Measurements from ENCODE around the gene GP1BB.

DNA sequence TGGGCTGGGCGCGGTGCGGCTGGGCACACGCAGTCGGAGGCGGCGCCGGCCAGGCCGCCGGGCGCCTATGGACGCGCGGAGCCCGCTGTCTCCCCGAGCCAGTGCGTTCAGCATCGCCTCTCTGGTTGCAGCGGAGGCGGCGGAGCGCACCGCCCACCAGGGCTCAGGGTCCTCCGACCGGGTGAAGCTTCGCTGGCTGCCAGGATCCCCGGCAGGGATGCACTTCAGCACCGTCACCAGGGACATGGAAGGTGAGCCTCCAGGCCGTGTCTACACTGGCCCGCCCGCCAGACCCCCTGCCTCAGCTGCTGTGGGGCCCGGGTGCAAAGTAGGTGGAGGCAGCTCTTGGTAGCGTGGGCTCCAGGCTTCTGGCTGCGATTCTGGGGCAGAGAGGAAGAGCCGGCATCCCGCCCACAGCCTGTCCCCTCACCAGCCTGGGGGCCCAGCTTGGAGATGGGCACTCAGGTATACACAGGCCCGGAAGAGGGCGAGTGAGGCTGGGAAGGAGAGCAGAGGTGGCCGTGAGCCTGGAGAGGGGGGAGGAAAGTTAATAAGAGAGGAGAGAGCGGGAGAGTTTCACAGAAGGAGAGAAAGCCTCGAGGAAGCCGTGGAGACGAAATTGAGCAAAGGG, 36.2 kb downstream of the GP1BB start:
- TF ChIP-seq EP300 (IDR thresholded peaks at IDR 0.05; ENCODE audit: borderline replicate concordance) (no peak), FOXM1 (IDR thresholded peaks at IDR 0.05; ENCODE audit: borderline replicate concordance, low read depth) (no peak), CREB1 (IDR thresholded peaks at IDR 0.05; ENCODE audit: low read depth) (no peak), CEBPB (IDR thresholded peaks at IDR 0.05) (no peak), TAF1 (IDR thresholded peaks at IDR 0.05; ENCODE audit: low read depth) (no peak), TEAD4 (IDR thresholded peaks at IDR 0.05) (no peak), RAD21 (IDR thresholded peaks at IDR 0.05; ENCODE audit: low read depth) (no peak), EGR1 (IDR thresholded peaks at IDR 0.05) (no peak)
- TF ChIP-seq, protein P1, sequence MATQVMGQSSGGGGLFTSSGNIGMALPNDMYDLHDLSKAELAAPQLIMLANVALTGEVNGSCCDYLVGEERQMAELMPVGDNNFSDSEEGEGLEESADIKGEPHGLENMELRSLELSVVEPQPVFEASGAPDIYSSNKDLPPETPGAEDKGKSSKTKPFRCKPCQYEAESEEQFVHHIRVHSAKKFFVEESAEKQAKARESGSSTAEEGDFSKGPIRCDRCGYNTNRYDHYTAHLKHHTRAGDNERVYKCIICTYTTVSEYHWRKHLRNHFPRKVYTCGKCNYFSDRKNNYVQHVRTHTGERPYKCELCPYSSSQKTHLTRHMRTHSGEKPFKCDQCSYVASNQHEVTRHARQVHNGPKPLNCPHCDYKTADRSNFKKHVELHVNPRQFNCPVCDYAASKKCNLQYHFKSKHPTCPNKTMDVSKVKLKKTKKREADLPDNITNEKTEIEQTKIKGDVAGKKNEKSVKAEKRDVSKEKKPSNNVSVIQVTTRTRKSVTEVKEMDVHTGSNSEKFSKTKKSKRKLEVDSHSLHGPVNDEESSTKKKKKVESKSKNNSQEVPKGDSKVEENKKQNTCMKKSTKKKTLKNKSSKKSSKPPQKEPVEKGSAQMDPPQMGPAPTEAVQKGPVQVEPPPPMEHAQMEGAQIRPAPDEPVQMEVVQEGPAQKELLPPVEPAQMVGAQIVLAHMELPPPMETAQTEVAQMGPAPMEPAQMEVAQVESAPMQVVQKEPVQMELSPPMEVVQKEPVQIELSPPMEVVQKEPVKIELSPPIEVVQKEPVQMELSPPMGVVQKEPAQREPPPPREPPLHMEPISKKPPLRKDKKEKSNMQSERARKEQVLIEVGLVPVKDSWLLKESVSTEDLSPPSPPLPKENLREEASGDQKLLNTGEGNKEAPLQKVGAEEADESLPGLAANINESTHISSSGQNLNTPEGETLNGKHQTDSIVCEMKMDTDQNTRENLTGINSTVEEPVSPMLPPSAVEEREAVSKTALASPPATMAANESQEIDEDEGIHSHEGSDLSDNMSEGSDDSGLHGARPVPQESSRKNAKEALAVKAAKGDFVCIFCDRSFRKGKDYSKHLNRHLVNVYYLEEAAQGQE (IDR thresholded peaks at IDR 0.05; ENCODE audit: low read depth), result no peak
- TF ChIP-seq, protein P2, sequence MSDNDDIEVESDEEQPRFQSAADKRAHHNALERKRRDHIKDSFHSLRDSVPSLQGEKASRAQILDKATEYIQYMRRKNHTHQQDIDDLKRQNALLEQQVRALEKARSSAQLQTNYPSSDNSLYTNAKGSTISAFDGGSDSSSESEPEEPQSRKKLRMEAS (IDR thresholded peaks at IDR 0.05), result no peak
